22Rv1 (cell line): ENCODE data around the gene FRMD3.

Experiments used
- CTCF ChIP-seq: fragments of 450-650 bp; IDR thresholded peaks from 2 replicates; pipeline ENCODE4 v1.5.1; 2017; ENCODE audit warnings: mild to moderate bottlenecking
- ZFX ChIP-seq: fragments of 450-650 bp; IDR thresholded peaks from 2 replicates; pipeline ENCODE4 v1.6.1; 2017; ENCODE audit warnings: antibody characterized with exemption, borderline replicate concordance

- no peak for TF ChIP-seq CTCF
- TF ChIP-seq ZFX, result no peak
Measured at GRCh38 chr9:83359039-83359438, 179.2 kb downstream of the FRMD3 start.
